A549 (cell line): ENCODE results near the gene SP110. TPM values are rescaled to one million over a fixed set of nuclear protein-coding genes. Genes with fewer than 3 reads are reported as not detected.

Experiments used
- ATAC-seq, 2 experiments: fragments of 200-7000 bp in 1 of 2; fragments of >200 bp in 1 of 2; cut with Nextera tagmentation in 1 of 2; cut with Tn5 transposase in 1 of 2; 3 replicates each; pipeline versions ENCODE4 v1.8.0 to v1.9.1; 2018 to 2020; ENCODE audit warnings: mild to moderate bottlenecking in 1 of 2, moderate library complexity in 1 of 2
- CTCF ChIA-PET: fragments of 300-600 bp; sonication (Branson Sonifier 250); formaldehyde crosslinking; extraction: SDS; loops from one replicate; lab custom pipeline; 2021; ENCODE audit warnings: antibody characterized with exemption, inconsistent platforms; lab: Yijun Ruan, JAX
- POLR2A ChIA-PET: fragments of 350-600 bp; formaldehyde crosslinking; extraction: SDS; loops from one replicate; lab custom pipeline; 2021; ENCODE audit warnings: antibody characterized with exemption, inconsistent platforms; lab: Yijun Ruan, JAX
- DNase-seq, 2 experiments: peaks; one replicate each; pipeline versions ENCODE4 v3.0.0 to v3.0.0-alpha.2; 2011 to 2016; ENCODE audit warnings: low read depth in 1 of 2, low spot score in 1 of 2
- FAIRE-seq: peaks from 2 replicates; lab custom pipeline; 2011; peaks lifted over from hg19 to GRCh38; lab: Jason Lieb, UNC
- H3K27ac ChIP-seq, 2 experiments: fragments of >200 bp; sonication (Bioruptor Twin); formaldehyde crosslinking; 3 replicates each; pipeline ENCODE4 v1.5.1; 2016 to 2017
- H3K4me1 ChIP-seq: fragments of >200 bp; sonication (Bioruptor Twin); formaldehyde crosslinking; 3 replicates; pipeline ENCODE4 v1.6.1; 2016
- H3K4me2 ChIP-seq: fragments of >200 bp; sonication (Bioruptor Twin); formaldehyde crosslinking; 3 replicates; pipeline ENCODE4 v1.6.1; 2016
- H3K4me3 ChIP-seq: fragments of >200 bp; sonication (Bioruptor Twin); formaldehyde crosslinking; 3 replicates; pipeline ENCODE4 v1.5.1; 2016
- H3K9me3 ChIP-seq: fragments of >200 bp; sonication (Bioruptor Twin); formaldehyde crosslinking; 3 replicates; pipeline ENCODE4 v1.6.1; 2016
- ATOH8 ChIP-seq: fragments of 250-450 bp; sonication (Bioruptor Pico); IDR thresholded peaks from 2 replicates; pipeline ENCODE4 v1.5.0; 2020; ENCODE audit warnings: low read depth, mild to moderate bottlenecking, moderate library complexity
- BHLHE40 ChIP-seq: IDR thresholded peaks from 2 replicates; pipeline ENCODE4 v1.6.1; 2012; ENCODE audit warnings: low read depth, low read length, inconsistent platforms
- CBX2 ChIP-seq: fragments of 200-600 bp; sonication (generic); IDR thresholded peaks from 2 replicates; pipeline ENCODE4 v1.6.1; 2016; ENCODE audit warnings: low read depth, mild to moderate bottlenecking, borderline replicate concordance
- CHD2 ChIP-seq: fragments of 150-350 bp; IDR thresholded peaks from 2 replicates; pipeline ENCODE4 v1.6.1; 2014; ENCODE audit warnings: low read length; ENCODE audit not compliant: partially characterized antibody
- CTCF ChIP-seq: fragments of >200 bp; sonication (Bioruptor Twin); formaldehyde crosslinking; IDR thresholded peaks from 3 replicates; pipeline ENCODE4 v1.5.1; 2016
- EHMT2 ChIP-seq: fragments of 200-600 bp; sonication (generic); IDR thresholded peaks from 2 replicates; pipeline ENCODE4 v1.6.1; 2016; ENCODE audit warnings: antibody characterized with exemption, low read depth, mild to moderate bottlenecking, moderate library complexity
- EP300 ChIP-seq, 2 experiments: fragments of >200 bp; sonication (Bioruptor Twin); formaldehyde crosslinking; IDR thresholded peaks; 2 replicates in 1 of 2; 3 replicates in 1 of 2; pipeline ENCODE4 v1.6.1; 2016 to 2017
- HEYL ChIP-seq: fragments of 250-450 bp; sonication (Bioruptor Pico); IDR thresholded peaks from 2 replicates; pipeline ENCODE4 v1.8.0; 2021; ENCODE audit warnings: mild to moderate bottlenecking, moderate library complexity
- HMGXB4 ChIP-seq: fragments of 250-450 bp; sonication (Bioruptor Pico); IDR thresholded peaks from 2 replicates; pipeline ENCODE4 v1.5.0; 2021; ENCODE audit warnings: mild to moderate bottlenecking, moderate library complexity, borderline replicate concordance
- JUN ChIP-seq, 2 experiments: fragments of >200 bp; sonication (Bioruptor Twin); formaldehyde crosslinking; IDR thresholded peaks; 2 replicates in 1 of 2; 3 replicates in 1 of 2; pipeline ENCODE4 v1.6.1; 2016 to 2017
- MYC ChIP-seq: IDR thresholded peaks from 2 replicates; pipeline ENCODE4 v1.6.1; 2012; ENCODE audit warnings: mild to moderate bottlenecking, inconsistent platforms, low read length, improper control_type of control experiment, borderline replicate concordance
- NFE2L2 ChIP-seq: fragments of 150-350 bp; conservative IDR thresholded peaks from 2 replicates; pipeline ENCODE4 v1.6.1; 2014; ENCODE audit warnings: low read length
- POLR2AphosphoS2 ChIP-seq: conservative IDR thresholded peaks from 2 replicates; pipeline ENCODE4 v1.6.1; 2012; ENCODE audit warnings: low read length, improper control_type of control experiment, inconsistent platforms
- RARB ChIP-seq: fragments of 250-450 bp; sonication (Bioruptor Pico); IDR thresholded peaks from 2 replicates; pipeline ENCODE4 v1.8.0; 2021; ENCODE audit warnings: mild to moderate bottlenecking, moderate library complexity
- RCOR1 ChIP-seq: fragments of 150-350 bp; IDR thresholded peaks from 2 replicates; pipeline ENCODE4 v1.6.1; 2014; ENCODE audit warnings: antibody characterized with exemption, low read length, low read depth
- REST ChIP-seq: fragments of 200-600 bp; sonication (generic); IDR thresholded peaks from 2 replicates; pipeline ENCODE4 v1.6.1; 2016; ENCODE audit warnings: antibody characterized with exemption, mild to moderate bottlenecking, moderate library complexity
- TFCP2L1 ChIP-seq: fragments of 250-450 bp; sonication (Bioruptor Pico); IDR thresholded peaks from 2 replicates; pipeline ENCODE4 v1.5.0; 2021; ENCODE audit warnings: mild to moderate bottlenecking
- ZSCAN20 ChIP-seq: fragments of 250-450 bp; sonication (Bioruptor Pico); IDR thresholded peaks from 2 replicates; pipeline ENCODE4 v1.8.0; 2022; ENCODE audit warnings: mild to moderate bottlenecking, moderate library complexity
- WGBS: methylation state at CpG from one replicate; pipeline ENCODE4 v1.1.6; 2017; ENCODE audit errors: missing lambda C conversion rate; 5-methylcytosine and 5-hydroxymethylcytosine counted together
- polyA plus RNA-seq, 4 experiments: library from polyadenylated mRNA; depleted of rRNA in 3 of 4; stranded (reverse); fragments of >200 nt; fragmentation: RNase III in 1 of 4; extraction: RNeasy Plus Mini Kit Qiagen cat#74134 plus additional on column Dnase treatment in 1 of 4; gene quantifications; 2 replicates in 3 of 4; 3 replicates in 1 of 4; pipeline ENCODE4 v1.2.3, GENCODE V29; 2011 to 2017

The SP110 gene
- polyA plus RNA-seq, 2 of the 4 experiments (the other 2 are of a cell fraction): 3.6 to 4.6 TPM

- TF ChIP-seq CTCF (no peak), EP300 (IDR thresholded peaks at IDR 0.05) (no peak), HMGXB4 (no peak), NFE2L2 (no peak)
Measured at GRCh38 chr2:230203110-230203676, 16.6 kb downstream of the SP110 start (continued).

- ChIA-PET CTCF (no interaction called here), POLR2A (no interaction called here)
- Histone ChIP-seq H3K27ac (no peak overlapping the region), H3K4me1 (no peaks in the 10 kb centered on the region), H3K4me2 (no peak overlapping the region), H3K4me3 (no peak overlapping the region), H3K9me3 (no peaks in the 10 kb centered on the region)
- ATAC-seq: no peak
- FAIRE-seq: no peak
- no peak for DNase-seq
- WGBS: 65% methylated on average over 9 of the region's 10 CpGs
- TF ChIP-seq BHLHE40: no peak
Measured at GRCh38 chr2:230202430-230203109, 17.2 kb downstream of the SP110 start.

- no peak for ATAC-seq
- WGBS: 49% methylated on average over 10 of the region's 10 CpGs
- TF ChIP-seq ATOH8 (CRISPR knock-in tag) (no peak), EHMT2 (no peak)
- Histone ChIP-seq H3K9me3 (no peaks in the 10 kb centered on the region), H3K4me3 (no peak overlapping the region), H3K4me2 (no peak overlapping the region), H3K4me1 (no peaks in the 10 kb centered on the region), H3K27ac (no peak overlapping the region)
- FAIRE-seq: no peak
- ChIA-PET POLR2A (no interaction called here), CTCF (no interaction called here)
- no peak for DNase-seq
Measured at GRCh38 chr2:230184727-230185578, 34.8 kb downstream of the SP110 start.

GRCh38 chr2:230181195-230181594, 38.6 kb downstream of the SP110 start:
- Histone ChIP-seq H3K4me3 (no peak overlapping the region), H3K9me3 (no peaks in the 10 kb centered on the region), H3K4me2 (no peak overlapping the region), H3K27ac (no peak overlapping the region), H3K4me1 (no peaks in the 10 kb centered on the region)
- DNase-seq: no peak
- ChIA-PET CTCF (no interaction called here), POLR2A (no interaction called here)
- 100% methylated on average over 1 of the region's 2 CpGs for WGBS
- ATAC-seq: no peak
- no peak for FAIRE-seq
- TF ChIP-seq CBX2: no peak
- TF ChIP-seq TFCP2L1 (CRISPR knock-in tag): no peak
- TF ChIP-seq REST: no peak
- TF ChIP-seq POLR2AphosphoS2: no peak
- TF ChIP-seq JUN (IDR thresholded peaks at IDR 0.05): no peak
- no peak for TF ChIP-seq RARB
- no peak for TF ChIP-seq ZSCAN20 (CRISPR knock-in tag)
- no peak for TF ChIP-seq CHD2
- TF ChIP-seq HEYL (CRISPR knock-in tag): no peak
- TF ChIP-seq CTCF: no peak
- no peak for TF ChIP-seq RCOR1
- TF ChIP-seq MYC: no peak
